ENCODE measurements around the gene NAALAD2.

DNA sequence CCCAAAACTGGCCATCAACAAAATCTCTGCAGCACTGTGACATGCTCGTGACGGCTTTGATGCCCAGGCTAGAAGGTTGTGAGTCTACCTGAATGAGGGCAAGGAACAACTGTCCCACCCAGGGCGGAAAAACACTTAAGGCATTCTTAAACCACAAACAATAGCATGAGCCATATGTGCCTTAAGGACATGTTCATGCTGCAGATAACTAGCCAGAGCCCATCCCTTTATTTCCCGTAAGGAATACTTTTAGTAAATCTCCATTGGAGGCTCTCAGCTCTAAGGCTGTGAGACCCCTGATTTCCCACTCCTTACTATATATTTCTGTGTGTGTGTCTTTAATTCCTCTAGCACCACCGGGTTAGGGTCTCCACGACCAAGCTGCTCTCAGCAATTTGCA, 85.0 kb downstream of the NAALAD2 start:
- TF ChIP-seq CTCF (conservative IDR thresholded peaks at IDR 0.05 in 1 of 2, IDR thresholded peaks at IDR 0.05 in 1 of 2; ENCODE audit: extremely low read depth in 1 of 2, insufficient read depth in 1 of 2, low read depth in 1 of 2, low read length in 2 of 2) (no peak), EZH2 (IDR thresholded peaks at IDR 0.05; ENCODE audit: borderline replicate concordance, low read length) (no peak)

Measured in mammary epithelial cell (primary cell).